Measurements from ENCODE around the gene USP3. TPM values are rescaled to one million over a fixed set of nuclear protein-coding genes. Genes with fewer than 3 reads are reported as not detected.

Gene USP3, protein sequence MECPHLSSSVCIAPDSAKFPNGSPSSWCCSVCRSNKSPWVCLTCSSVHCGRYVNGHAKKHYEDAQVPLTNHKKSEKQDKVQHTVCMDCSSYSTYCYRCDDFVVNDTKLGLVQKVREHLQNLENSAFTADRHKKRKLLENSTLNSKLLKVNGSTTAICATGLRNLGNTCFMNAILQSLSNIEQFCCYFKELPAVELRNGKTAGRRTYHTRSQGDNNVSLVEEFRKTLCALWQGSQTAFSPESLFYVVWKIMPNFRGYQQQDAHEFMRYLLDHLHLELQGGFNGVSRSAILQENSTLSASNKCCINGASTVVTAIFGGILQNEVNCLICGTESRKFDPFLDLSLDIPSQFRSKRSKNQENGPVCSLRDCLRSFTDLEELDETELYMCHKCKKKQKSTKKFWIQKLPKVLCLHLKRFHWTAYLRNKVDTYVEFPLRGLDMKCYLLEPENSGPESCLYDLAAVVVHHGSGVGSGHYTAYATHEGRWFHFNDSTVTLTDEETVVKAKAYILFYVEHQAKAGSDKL
- 10.3 TPM for polyA plus RNA-seq (2013, experiment 1 of 2)
- 9.1 TPM for polyA plus RNA-seq (2013, experiment 2 of 2)

- Histone ChIP-seq H2BK15ac (replicated peaks; ENCODE audit: low read depth) (no peak within 1 kb of the TSS), H3K27me3 (ENCODE audit: insufficient read depth, low read length, poor library complexity) (peaks cover 3% of the 10 kb centered on the region), H3K23ac (ENCODE audit: low read length) (peak within 1 kb of the TSS; percentile 95), H3K18ac (ENCODE audit: low read length) (peak within 1 kb of the TSS; percentile 92), H3K4me1 (ENCODE audit: control insufficient read depth, low read depth, low read length) (peaks cover 15% of the 10 kb centered on the region), H2AK5ac (ENCODE audit: low read length) (no peak within 1 kb of the TSS), H2BK5ac (ENCODE audit: low read length) (peak within 1 kb of the TSS; percentile 86), H3K79me2 (ENCODE audit: control insufficient read depth, insufficient read depth, low read length) (peaks cover 19% of the 10 kb centered on the region), H3K27ac (ENCODE audit: low read depth, low read length) (peak within 1 kb of the TSS; percentile 81), H3K4me3 (ENCODE audit: low read length) (peak within 1 kb of the TSS; percentile 94), H3K36me3 (ENCODE audit: control insufficient read depth, insufficient read depth, low read length) (no peaks in the 10 kb centered on the region), H3K4me2 (ENCODE audit: low read length) (peak within 1 kb of the TSS; percentile 76), H2BK120ac (ENCODE audit: low read depth, low read length) (peak within 1 kb of the TSS; percentile 34), H3K9ac (ENCODE audit: low read length) (peak within 1 kb of the TSS; percentile 98), H3K4ac (ENCODE audit: low read depth, low read length) (peak within 1 kb of the TSS; percentile 87), H4K5ac (ENCODE audit: low read length) (no peak within 1 kb of the TSS), H4K8ac (ENCODE audit: low read depth, low read length) (no peak within 1 kb of the TSS), H3K56ac (ENCODE audit: low read length) (peak within 1 kb of the TSS; percentile 99), H3K79me1 (ENCODE audit: low read length) (peaks cover 12% of the 10 kb centered on the region)
- DNase-seq: peak; percentile 97
- no CpG with 5 or more reads among the region's 88 CpGs for WGBS (ENCODE audit: extremely low coverage, insufficient coverage, low lambda C conversion rate)
These were observed at the start of gene USP3 for GRCh38 chr15:63504247-63504978. TSS of gene USP3 (plus strand) at chr15:63504593. CDS start at chr15:63504740, 147 bp downstream.

DNA sequence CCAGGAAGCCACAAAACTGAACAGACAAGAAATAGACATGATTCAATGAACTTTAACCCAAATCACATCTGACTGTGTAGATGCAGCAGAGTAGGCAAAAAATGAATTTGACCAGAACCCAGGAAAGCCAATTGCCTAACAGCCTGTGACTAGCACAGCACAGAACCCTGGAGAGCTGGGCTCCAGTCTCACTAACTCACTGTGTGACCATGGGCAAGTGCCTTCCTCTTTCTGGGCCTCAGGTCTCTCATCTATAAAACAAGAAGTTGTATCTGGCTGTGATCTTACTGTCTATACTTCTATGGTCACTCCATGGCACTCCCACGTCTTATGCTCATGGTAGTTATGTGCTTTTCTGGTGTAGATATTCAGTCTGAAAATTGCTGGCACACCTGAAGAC is 48.1 kb upstream of the USP3 start:
- no peaks in the 10 kb centered on the region for H3K79me1 ChIP-seq (ENCODE audit: low read length)
- no peaks in the 10 kb centered on the region for H3K79me2 ChIP-seq (ENCODE audit: control insufficient read depth, insufficient read depth, low read length)
- no peak overlapping the region for H3K18ac ChIP-seq (ENCODE audit: low read length)
- peaks cover 4% of the 10 kb centered on the region for H3K4me1 ChIP-seq (ENCODE audit: control insufficient read depth, low read depth, low read length)
- no peak overlapping the region for H4K5ac ChIP-seq (ENCODE audit: low read length)
- H3K27ac ChIP-seq (ENCODE audit: low read depth, low read length): no peak overlapping the region
- H3K36me3 ChIP-seq (ENCODE audit: control insufficient read depth, insufficient read depth, low read length): no peaks in the 10 kb centered on the region
- H3K56ac ChIP-seq (ENCODE audit: low read length): no peak overlapping the region
- no peak overlapping the region for H3K4ac ChIP-seq (ENCODE audit: low read depth, low read length)
- no peak overlapping the region for H3K4me2 ChIP-seq (ENCODE audit: low read length)
- no CpG with 5 or more reads among the region's 1 CpG for WGBS (ENCODE audit: extremely low coverage, insufficient coverage, low lambda C conversion rate)
- no peak overlapping the region for H3K9ac ChIP-seq (ENCODE audit: low read length)
- no peak overlapping the region for H2AK5ac ChIP-seq (ENCODE audit: low read length)
- H3K23ac ChIP-seq (ENCODE audit: low read length): no peak overlapping the region
- H2BK5ac ChIP-seq (ENCODE audit: low read length): no peak overlapping the region
- DNase-seq: no peak
- no peak overlapping the region for H4K8ac ChIP-seq (ENCODE audit: low read depth, low read length)
- no peak overlapping the region for H2BK120ac ChIP-seq (ENCODE audit: low read depth, low read length)
- H3K4me3 ChIP-seq (ENCODE audit: low read length): no peak overlapping the region
- no peaks in the 10 kb centered on the region for H3K27me3 ChIP-seq (ENCODE audit: insufficient read depth, low read length, poor library complexity)
- H2BK15ac ChIP-seq (replicated peaks; ENCODE audit: low read depth): no peak overlapping the region

DNA sequence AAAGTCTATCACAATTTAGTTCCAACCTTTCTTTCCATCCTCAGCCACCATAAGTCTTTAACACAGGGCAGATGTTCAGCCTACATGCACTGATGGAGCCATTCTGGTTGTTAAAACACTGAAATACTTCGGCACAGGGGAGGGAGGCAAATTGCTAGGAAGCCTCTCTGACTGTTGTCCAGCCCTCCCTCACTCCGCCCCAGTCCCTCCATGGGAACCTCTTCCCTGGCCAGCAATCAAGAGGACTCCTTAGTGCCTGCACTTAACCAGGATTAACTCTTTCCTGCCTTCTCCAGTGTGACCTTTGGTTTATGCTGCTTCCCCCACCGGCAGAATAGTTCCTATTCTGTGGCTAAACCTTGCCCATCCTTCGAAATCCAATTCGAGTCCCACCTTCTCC is 47.0 kb upstream of the USP3 start:
- no peak for DNase-seq
- Histone ChIP-seq H4K8ac (ENCODE audit: low read depth, low read length) (no peak overlapping the region), H3K4me3 (ENCODE audit: low read length) (no peak overlapping the region)

GRCh38 chr15:63458026-63458425 is 46.4 kb upstream of the USP3 start:
- no peaks in the 10 kb centered on the region for H3K27me3 ChIP-seq (ENCODE audit: insufficient read depth, low read length, poor library complexity)
- H3K79me2 ChIP-seq (ENCODE audit: control insufficient read depth, insufficient read depth, low read length): no peaks in the 10 kb centered on the region
- no peak overlapping the region for H2BK5ac ChIP-seq (ENCODE audit: low read length)
- no peak overlapping the region for H4K5ac ChIP-seq (ENCODE audit: low read length)
- no peaks in the 10 kb centered on the region for H3K79me1 ChIP-seq (ENCODE audit: low read length)
- no CpG with 5 or more reads among the region's 5 CpGs for WGBS (ENCODE audit: extremely low coverage, insufficient coverage, low lambda C conversion rate)
- DNase-seq: no peak
- no peak overlapping the region for H3K4ac ChIP-seq (ENCODE audit: low read depth, low read length)
- H3K4me2 ChIP-seq (ENCODE audit: low read length): no peak overlapping the region
- H3K18ac ChIP-seq (ENCODE audit: low read length): no peak overlapping the region
- no peak overlapping the region for H3K56ac ChIP-seq (ENCODE audit: low read length)
- H2BK15ac ChIP-seq (replicated peaks; ENCODE audit: low read depth): no peak overlapping the region
- H3K4me1 ChIP-seq (ENCODE audit: control insufficient read depth, low read depth, low read length): peaks cover 4% of the 10 kb centered on the region
- H4K8ac ChIP-seq (ENCODE audit: low read depth, low read length): no peak overlapping the region
- H2BK120ac ChIP-seq (ENCODE audit: low read depth, low read length): no peak overlapping the region
- H2AK5ac ChIP-seq (ENCODE audit: low read length): no peak overlapping the region
- H3K27ac ChIP-seq (ENCODE audit: low read depth, low read length): no peak overlapping the region
- H3K23ac ChIP-seq (ENCODE audit: low read length): no peak overlapping the region
- no peak overlapping the region for H3K4me3 ChIP-seq (ENCODE audit: low read length)
- no peaks in the 10 kb centered on the region for H3K36me3 ChIP-seq (ENCODE audit: control insufficient read depth, insufficient read depth, low read length)
- no peak overlapping the region for H3K9ac ChIP-seq (ENCODE audit: low read length)

More for the DNA sequence above, 47.0 kb upstream of the USP3 start:
- no peaks in the 10 kb centered on the region for H3K36me3 ChIP-seq (ENCODE audit: control insufficient read depth, insufficient read depth, low read length)
- no peak overlapping the region for H2AK5ac ChIP-seq (ENCODE audit: low read length)
- H3K18ac ChIP-seq (ENCODE audit: low read length): no peak overlapping the region
- no peak overlapping the region for H4K5ac ChIP-seq (ENCODE audit: low read length)
- no peak overlapping the region for H3K4ac ChIP-seq (ENCODE audit: low read depth, low read length)
- no peaks in the 10 kb centered on the region for H3K79me2 ChIP-seq (ENCODE audit: control insufficient read depth, insufficient read depth, low read length)
- H3K27ac ChIP-seq (ENCODE audit: low read depth, low read length): no peak overlapping the region
- no peak overlapping the region for H3K4me2 ChIP-seq (ENCODE audit: low read length)
- peak overlapping the region; percentile 30 for H3K56ac ChIP-seq (ENCODE audit: low read length)
- WGBS (ENCODE audit: extremely low coverage, insufficient coverage, low lambda C conversion rate): no CpG with 5 or more reads among the region's 5 CpGs
- H3K4me1 ChIP-seq (ENCODE audit: control insufficient read depth, low read depth, low read length): peaks cover 4% of the 10 kb centered on the region
- H2BK5ac ChIP-seq (ENCODE audit: low read length): no peak overlapping the region
- no peak overlapping the region for H2BK120ac ChIP-seq (ENCODE audit: low read depth, low read length)
- no peak overlapping the region for H3K23ac ChIP-seq (ENCODE audit: low read length)
- no peaks in the 10 kb centered on the region for H3K79me1 ChIP-seq (ENCODE audit: low read length)
- H3K9ac ChIP-seq (ENCODE audit: low read length): no peak overlapping the region
- no peak overlapping the region for H2BK15ac ChIP-seq (replicated peaks; ENCODE audit: low read depth)
- H3K27me3 ChIP-seq (ENCODE audit: insufficient read depth, low read length, poor library complexity): no peaks in the 10 kb centered on the region

DNA sequence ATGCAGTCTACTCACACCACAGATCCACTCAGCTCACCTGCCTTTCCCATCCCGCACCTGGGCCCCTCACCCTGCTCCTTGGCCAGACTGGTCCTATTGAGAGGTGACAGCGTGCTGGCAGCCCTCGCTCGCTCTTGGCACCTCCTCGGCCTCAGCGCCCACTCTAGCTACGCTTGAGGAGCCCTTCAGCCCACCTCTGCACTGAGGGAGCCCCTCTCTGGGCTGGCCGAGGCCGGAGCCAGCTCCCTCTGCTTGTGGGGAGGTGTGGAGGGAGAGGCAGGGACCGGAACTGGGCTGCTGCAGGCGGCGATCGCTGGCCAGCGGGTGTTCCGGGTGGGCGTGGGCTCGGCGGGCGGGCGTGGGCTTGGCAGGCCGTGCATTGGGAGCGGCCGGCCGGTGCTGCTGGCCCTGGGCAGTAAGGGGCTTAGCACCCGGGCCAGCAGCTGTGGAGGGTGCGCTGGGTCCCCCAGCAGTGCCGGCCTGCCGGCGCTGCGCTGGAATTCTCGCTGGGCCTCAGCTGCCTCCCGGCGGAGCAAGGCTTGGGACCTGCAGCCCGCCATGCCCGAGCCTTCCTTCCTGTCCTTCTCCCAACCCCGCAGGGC is 45.5 kb upstream of the USP3 start:
- no peak overlapping the region for H3K4me2 ChIP-seq (ENCODE audit: low read length)
- WGBS (ENCODE audit: extremely low coverage, insufficient coverage, low lambda C conversion rate): no CpG with 5 or more reads among the region's 36 CpGs

More for the DNA sequence above, 45.5 kb upstream of the USP3 start:
- Histone ChIP-seq H3K4me1 (ENCODE audit: control insufficient read depth, low read depth, low read length) (peaks cover 4% of the 10 kb centered on the region), H3K9ac (ENCODE audit: low read length) (no peak overlapping the region), H3K56ac (ENCODE audit: low read length) (no peak overlapping the region), H3K18ac (ENCODE audit: low read length) (no peak overlapping the region), H3K23ac (ENCODE audit: low read length) (no peak overlapping the region), H2AK5ac (ENCODE audit: low read length) (no peak overlapping the region), H4K8ac (ENCODE audit: low read depth, low read length) (no peak overlapping the region), H2BK5ac (ENCODE audit: low read length) (no peak overlapping the region), H2BK15ac (replicated peaks; ENCODE audit: low read depth) (no peak overlapping the region), H3K79me1 (ENCODE audit: low read length) (no peaks in the 10 kb centered on the region), H3K79me2 (ENCODE audit: control insufficient read depth, insufficient read depth, low read length) (no peaks in the 10 kb centered on the region), H2BK120ac (ENCODE audit: low read depth, low read length) (no peak overlapping the region), H3K27me3 (ENCODE audit: insufficient read depth, low read length, poor library complexity) (no peaks in the 10 kb centered on the region), H3K36me3 (ENCODE audit: control insufficient read depth, insufficient read depth, low read length) (no peaks in the 10 kb centered on the region), H4K5ac (ENCODE audit: low read length) (no peak overlapping the region), H3K27ac (ENCODE audit: low read depth, low read length) (no peak overlapping the region), H3K4ac (ENCODE audit: low read depth, low read length) (no peak overlapping the region), H3K4me3 (ENCODE audit: low read length) (no peak overlapping the region)
- no peak for DNase-seq
